Calu3 (cell line): ENCODE results near the gene PRDM9. TPM values are rescaled to one million over a fixed set of nuclear protein-coding genes. Genes with fewer than 3 reads are reported as not detected.

Experiments
- Bru-seq: library from RNA; stranded (reverse); fragments of 400-500 nt; gene quantifications from one replicate; lab custom pipeline; 2021; lab: Mats Ljungman, UMichigan
- BruChase-seq, 2 experiments: library from RNA; stranded (reverse); fragments of 400-500 nt; gene quantifications; one replicate each; lab custom pipeline; 2021; lab: Mats Ljungman, UMichigan
- BruUV-seq: library from RNA; stranded (reverse); fragments of 400-500 nt; replicated peaks from 2 replicates; lab custom pipeline; 2021; lab: Mats Ljungman, UMichigan
- CTCF ChIA-PET: fragments of 300-600 bp; sonication (Branson Sonifier 250); formaldehyde crosslinking; loops from one replicate; lab custom pipeline; 2022; ENCODE audit warnings: antibody characterized with exemption; lab: Charles Lee
- DNase-seq: peaks from one replicate; pipeline ENCODE4 v3.0.0; 2022
- H3K27ac Mint-ChIP-seq: one replicate; pipeline ENCODE4 v1.8.0; 2022; ENCODE audit warnings: mixed read lengths; ENCODE audit not compliant: unreplicated experiment
- H3K27me3 Mint-ChIP-seq: one replicate; pipeline ENCODE4 v1.8.0; 2022; ENCODE audit warnings: mixed read lengths; ENCODE audit not compliant: unreplicated experiment
- H3K36me3 Mint-ChIP-seq: one replicate; pipeline ENCODE4 v1.8.0; 2022; ENCODE audit warnings: mild to moderate bottlenecking, moderate library complexity, mixed read lengths; ENCODE audit not compliant: insufficient read depth, unreplicated experiment
- H3K4me1 Mint-ChIP-seq: one replicate; pipeline ENCODE4 v1.8.0; 2022; ENCODE audit warnings: mild to moderate bottlenecking, low read depth, mixed read lengths; ENCODE audit not compliant: unreplicated experiment
- H3K4me3 Mint-ChIP-seq: one replicate; pipeline ENCODE4 v1.8.0; 2022; ENCODE audit warnings: mild to moderate bottlenecking, low read depth, moderate library complexity, mixed read lengths; ENCODE audit not compliant: unreplicated experiment
- H3K9me3 Mint-ChIP-seq: one replicate; pipeline ENCODE4 v1.8.0; 2022; ENCODE audit warnings: low read depth, mixed read lengths; ENCODE audit not compliant: unreplicated experiment
- intact Hi-C: fragments of 100-400 bp; cut with micrococcal nuclease; formaldehyde crosslinking; loops from one replicate; pipeline ENCODE4 v1.10.0; 2022; ENCODE audit not compliant: unreplicated experiment
- long read RNA-seq: library from polyadenylated mRNA; stranded (forward); transcript quantifications from one replicate; pipeline ENCODE4 v2.0.0, GENCODE V29; 2022
- total RNA-seq: library from RNA; stranded (reverse); gene quantifications from 2 replicates; pipeline ENCODE4 v1.2.3, GENCODE V29; 2022
- TF ChIP-seq, protein P1 (sequence below): fragments of 200-600 bp; IDR thresholded peaks from one replicate; pipeline ENCODE4 v1.8.0; 2022; ENCODE audit warnings: antibody characterized with exemption; ENCODE audit not compliant: unreplicated experiment

The PRDM9 gene
- total RNA-seq (not detected in 2 replicates), Bru-seq, nascent RNA (percentile 4 among the genes with signal in this experiment), BruChase-seq, experiment 1, labeled RNA remaining after a 6-hour chase (percentile 7 among the genes with signal in this experiment), BruChase-seq, experiment 2, labeled RNA remaining after a 2-hour chase (not detected)
- long read RNA-seq: 0 reads

DNA sequence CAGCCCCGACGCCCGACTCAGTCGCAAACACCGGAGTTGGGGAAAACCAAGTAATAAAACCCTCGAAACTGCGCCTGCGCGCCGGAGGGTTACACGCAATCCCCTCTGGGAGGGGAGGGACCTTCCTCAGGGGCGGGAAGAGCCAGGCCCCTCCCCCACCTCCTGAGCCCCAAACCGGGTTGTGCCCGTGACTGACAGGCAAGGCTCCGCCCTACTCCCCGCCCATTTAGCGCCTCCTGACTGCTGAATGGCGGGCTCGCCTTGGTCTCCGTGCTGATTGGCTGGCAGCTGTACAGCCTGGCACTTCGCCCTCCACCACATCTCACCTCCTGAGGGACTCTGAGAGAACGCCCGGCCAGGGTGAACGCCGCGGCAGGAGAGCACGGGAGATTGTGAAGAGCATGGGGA is at the start of gene PRDM9:
TSS of gene PRDM9 (plus strand) at position 332 of the 408 bp plus-strand sequence. CDS start 1,425 bp downstream, outside the sequence.
- CTCF ChIA-PET: no interaction called here
- Mint-ChIP-seq H3K27me3 (no peaks in the 10 kb centered on the region), H3K36me3 (no peaks in the 10 kb centered on the region), H3K4me1 (no peaks in the 10 kb centered on the region), H3K27ac (no peak within 1 kb of the TSS), H3K4me3 (no peak within 1 kb of the TSS), H3K9me3 (peaks cover 7% of the 10 kb centered on the region)
- TF ChIP-seq, protein P1, sequence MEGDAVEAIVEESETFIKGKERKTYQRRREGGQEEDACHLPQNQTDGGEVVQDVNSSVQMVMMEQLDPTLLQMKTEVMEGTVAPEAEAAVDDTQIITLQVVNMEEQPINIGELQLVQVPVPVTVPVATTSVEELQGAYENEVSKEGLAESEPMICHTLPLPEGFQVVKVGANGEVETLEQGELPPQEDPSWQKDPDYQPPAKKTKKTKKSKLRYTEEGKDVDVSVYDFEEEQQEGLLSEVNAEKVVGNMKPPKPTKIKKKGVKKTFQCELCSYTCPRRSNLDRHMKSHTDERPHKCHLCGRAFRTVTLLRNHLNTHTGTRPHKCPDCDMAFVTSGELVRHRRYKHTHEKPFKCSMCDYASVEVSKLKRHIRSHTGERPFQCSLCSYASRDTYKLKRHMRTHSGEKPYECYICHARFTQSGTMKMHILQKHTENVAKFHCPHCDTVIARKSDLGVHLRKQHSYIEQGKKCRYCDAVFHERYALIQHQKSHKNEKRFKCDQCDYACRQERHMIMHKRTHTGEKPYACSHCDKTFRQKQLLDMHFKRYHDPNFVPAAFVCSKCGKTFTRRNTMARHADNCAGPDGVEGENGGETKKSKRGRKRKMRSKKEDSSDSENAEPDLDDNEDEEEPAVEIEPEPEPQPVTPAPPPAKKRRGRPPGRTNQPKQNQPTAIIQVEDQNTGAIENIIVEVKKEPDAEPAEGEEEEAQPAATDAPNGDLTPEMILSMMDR: no peak
- DNase-seq: no peak
- intact Hi-C loops: no loop called here
- no TSS peak for BruUV-seq

DNA sequence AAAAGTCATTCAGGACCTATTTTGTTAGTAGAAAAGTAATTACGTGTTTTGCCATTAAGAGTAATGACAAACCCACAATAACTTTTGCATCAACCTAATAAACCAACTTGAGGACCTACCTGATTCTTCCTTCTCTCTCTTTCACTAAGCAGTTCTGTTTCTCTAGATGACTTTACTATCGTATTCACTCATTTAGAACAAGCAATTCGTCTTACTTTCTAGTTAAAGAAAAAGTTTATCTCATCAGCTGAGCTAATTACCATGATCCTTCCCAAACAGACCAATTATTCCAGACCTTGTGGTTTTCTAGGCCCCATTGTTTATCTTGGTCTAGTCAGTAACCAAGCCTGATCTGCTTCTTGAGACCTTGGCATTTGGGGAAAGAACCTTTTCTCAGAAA is 49.6 kb upstream of the PRDM9 start:
- Mint-ChIP-seq H3K4me3 (no peak overlapping the region), H3K36me3 (no peaks in the 10 kb centered on the region), H3K9me3 (peaks cover 3% of the 10 kb centered on the region), H3K4me1 (no peaks in the 10 kb centered on the region), H3K27me3 (no peaks in the 10 kb centered on the region), H3K27ac (no peak overlapping the region)
- no TSS peak for BruUV-seq
- intact Hi-C loops: no loop called here
- CTCF ChIA-PET: no interaction called here
- TF ChIP-seq, protein P1: no peak
- DNase-seq: no peak

DNA sequence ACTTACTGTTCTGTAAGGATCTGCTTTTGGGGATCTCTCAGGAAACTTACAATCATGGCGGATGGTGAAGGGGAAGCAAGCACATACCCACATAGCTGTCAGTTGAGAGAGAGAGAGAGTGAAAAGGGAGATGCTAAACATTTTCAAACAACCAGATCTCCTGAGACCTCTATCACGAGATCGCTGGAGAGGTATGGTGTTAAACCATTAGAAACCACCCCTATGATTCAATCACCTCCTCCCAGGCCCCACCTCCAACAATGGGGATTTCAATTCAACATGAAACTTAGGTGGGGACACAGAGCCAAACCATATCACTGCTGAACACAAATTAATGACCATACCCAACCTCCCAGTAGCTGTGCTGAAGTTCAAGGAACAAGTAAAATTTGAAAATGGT is 48.2 kb upstream of the PRDM9 start:
- no peaks in the 10 kb centered on the region for H3K4me1 Mint-ChIP-seq
- no peak overlapping the region for H3K27ac Mint-ChIP-seq
- no peak overlapping the region for H3K4me3 Mint-ChIP-seq

GRCh38 chr5:23461576-23461975 is 45.8 kb upstream of the PRDM9 start:
- CTCF ChIA-PET: no interaction called here
- H3K4me1 Mint-ChIP-seq: no peaks in the 10 kb centered on the region
- H3K9me3 Mint-ChIP-seq: peaks cover 7% of the 10 kb centered on the region
- BruUV-seq: no TSS peak
- DNase-seq: no peak
- TF ChIP-seq, protein P1: no peak
- H3K36me3 Mint-ChIP-seq: no peaks in the 10 kb centered on the region
- H3K4me3 Mint-ChIP-seq: no peak overlapping the region
- H3K27ac Mint-ChIP-seq: no peak overlapping the region
- intact Hi-C loops: no loop called here
- H3K27me3 Mint-ChIP-seq: no peaks in the 10 kb centered on the region

More for the DNA sequence above, 48.2 kb upstream of the PRDM9 start:
- intact Hi-C loops: no loop called here
- no TSS peak for BruUV-seq
- DNase-seq: no peak
- CTCF ChIA-PET: no interaction called here
- Mint-ChIP-seq H3K27me3 (no peaks in the 10 kb centered on the region), H3K9me3 (peaks cover 7% of the 10 kb centered on the region), H3K36me3 (no peaks in the 10 kb centered on the region)
- TF ChIP-seq, protein P1: no peak
